CD4-positive, CD25-positive, alpha-beta regulatory T cell (primary cell): ENCODE data around the gene AEBP2. TPM values are rescaled to one million over a fixed set of nuclear protein-coding genes. Genes with fewer than 3 reads are reported as not detected.
"Not testable (repeated sequence)": the region's sequence is repeated elsewhere in the genome, so short reads cannot be mapped to it uniquely, and the experiment has no call there.

ENCODE experiments used
- ATAC-seq, 2 donors: fragments of 150-1000 bp; cut with Tn5 transposase; one replicate each; pipeline ENCODE4 v1.10.0; 2021; ENCODE audit warnings: low read depth in 2 of 2, moderate number of reproducible peaks in 2 of 2, moderate library complexity in 1 of 2
- DNase-seq, 3 donors: peaks; one replicate each; pipeline versions ENCODE4 v3.0.0 to v3.0.0-alpha.2; 2012 to 2022; ENCODE audit warnings: mixed read lengths in 1 of 3
- H3K27ac ChIP-seq: one replicate; pipeline ENCODE4 v1.7.0; 2013; ENCODE audit warnings: mild to moderate bottlenecking, low read length; ENCODE audit not compliant: insufficient read depth, poor library complexity, severe bottlenecking
- H3K27me3 ChIP-seq: one replicate; pipeline ENCODE4 v1.7.0; 2013; ENCODE audit warnings: low read length; ENCODE audit not compliant: control insufficient read depth, insufficient read depth
- H3K36me3 ChIP-seq: one replicate; pipeline ENCODE4 v1.7.0; 2013; ENCODE audit warnings: mild to moderate bottlenecking, low read length, moderate library complexity; ENCODE audit not compliant: control insufficient read depth, insufficient read depth
- H3K4me1 ChIP-seq: 2 replicates; pipeline ENCODE4 v1.7.0; 2013; ENCODE audit warnings: mild to moderate bottlenecking, low read length; ENCODE audit not compliant: insufficient read depth, control insufficient read depth, poor library complexity, severe bottlenecking
- H3K4me3 ChIP-seq: one replicate; pipeline ENCODE4 v1.7.0; 2013; ENCODE audit warnings: low read depth, mild to moderate bottlenecking, low read length, moderate library complexity
- H3K9me3 ChIP-seq, 2 experiments: 1 replicate in 1 of 2; 2 replicates in 1 of 2; pipeline ENCODE4 v1.7.0; 2013; ENCODE audit warnings: low read length in 2 of 2, mild to moderate bottlenecking in 1 of 2, moderate library complexity in 1 of 2; ENCODE audit not compliant: control insufficient read depth in 2 of 2
- H3K27ac Mint-ChIP-seq, 3 donors: one replicate each; pipeline ENCODE4 v1.8.0; 2020 to 2022; ENCODE audit warnings: mild to moderate bottlenecking in 3 of 3, mixed read lengths in 3 of 3, moderate library complexity in 2 of 3
- H3K27me3 Mint-ChIP-seq: one replicate; pipeline ENCODE4 v1.8.0; 2022; ENCODE audit warnings: mild to moderate bottlenecking, mixed read lengths
- H3K36me3 Mint-ChIP-seq: one replicate; pipeline ENCODE4 v1.8.0; 2020; ENCODE audit warnings: mixed read lengths
- H3K4me1 Mint-ChIP-seq, 4 donors: one replicate each; pipeline ENCODE4 v1.8.0; 2020 to 2022; ENCODE audit warnings: mixed read lengths in 4 of 4, mild to moderate bottlenecking in 1 of 4
- H3K4me3 Mint-ChIP-seq, 4 donors: one replicate each; pipeline ENCODE4 v1.8.0; 2020 to 2022; ENCODE audit warnings: mild to moderate bottlenecking in 4 of 4, mixed read lengths in 4 of 4, moderate library complexity in 3 of 4
- H3K9me3 Mint-ChIP-seq, 7 donors: one replicate each; pipeline ENCODE4 v1.8.0; 2020 to 2022; ENCODE audit warnings: mixed read lengths in 7 of 7, mild to moderate bottlenecking in 3 of 7, moderate library complexity in 2 of 7
- polyA plus RNA-seq, 4 donors: library from polyadenylated mRNA; unstranded; fragments of 300-500 nt; fragmentation: Illumina TruSeq; gene quantifications; one replicate each; pipeline ENCODE4 v1.2.3, GENCODE V29; 2021
- total RNA-seq: library from RNA; stranded (reverse); gene quantifications from one replicate; pipeline ENCODE4 v1.2.3, GENCODE V29; 2022

AEBP2 gene
- total and polyA plus RNA-seq, 5 donors from 2014 or later = 9.1 to 64.7 (median 11.6) TPM

DNA sequence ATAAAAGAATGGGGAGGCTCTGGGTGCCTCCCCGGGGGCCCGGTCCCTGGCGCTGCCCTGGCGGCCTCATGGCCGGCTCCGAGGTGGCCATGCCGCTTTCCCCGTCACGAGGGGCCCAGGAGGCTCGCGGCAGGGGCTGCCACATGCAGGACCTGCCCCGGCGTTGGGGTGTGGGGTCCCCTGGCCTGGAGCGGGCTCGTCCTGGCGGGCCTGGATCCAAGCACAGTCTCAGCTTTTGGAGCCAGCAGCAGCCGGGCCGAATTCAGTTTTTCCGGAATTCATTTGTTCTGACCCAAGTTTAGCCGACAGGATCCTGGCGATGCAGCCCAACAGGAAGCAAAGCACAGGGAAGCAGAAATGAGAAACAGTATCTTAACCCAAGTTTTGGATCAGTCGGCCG is 26.4 kb upstream of the AEBP2 start:
- Histone ChIP-seq H3K9me3 (no peaks in the 10 kb centered on the region), H3K4me3 (no peak overlapping the region), H3K36me3 (no peaks in the 10 kb centered on the region), H3K27me3 (no peaks in the 10 kb centered on the region), H3K4me1 (no peaks in the 10 kb centered on the region), H3K27ac (no peak overlapping the region)
- Mint-ChIP-seq H3K4me1 (no peaks in the 10 kb centered on the region), H3K4me3 (no peak overlapping the region), H3K27ac (no peak overlapping the region), H3K36me3 (no peaks in the 10 kb centered on the region), H3K9me3 (no peaks in the 10 kb centered on the region), H3K27me3 (peaks cover 12% of the 10 kb centered on the region)
- DNase-seq (no peak), ATAC-seq (no peak)

DNA sequence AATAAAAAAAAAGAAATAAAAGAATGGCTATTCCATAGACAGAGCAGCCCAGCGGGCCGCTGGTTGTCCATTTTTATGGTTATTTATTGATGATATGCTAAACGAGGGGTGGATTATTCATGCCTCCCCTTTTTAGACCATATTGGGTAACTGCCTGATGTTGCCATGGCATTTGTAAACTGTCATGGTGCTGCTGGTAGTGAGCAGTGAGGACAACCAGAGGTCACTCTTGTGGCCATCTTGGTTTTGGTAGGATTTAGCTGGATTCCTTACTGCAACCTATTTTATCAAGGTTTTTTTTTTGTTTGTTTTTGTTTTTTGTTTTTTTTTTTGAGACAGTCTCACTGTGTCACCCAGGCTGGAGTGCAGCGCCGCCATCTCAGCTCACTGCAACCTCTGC is 25.7 kb upstream of the AEBP2 start:
- not testable (repeated sequence) for H3K9me3 Mint-ChIP-seq, H3K36me3 ChIP-seq, H3K36me3 Mint-ChIP-seq, H3K4me1 ChIP-seq, H3K9me3 ChIP-seq, H3K27me3 ChIP-seq, H3K4me3 Mint-ChIP-seq, DNase-seq, H3K4me3 ChIP-seq, H3K4me1 Mint-ChIP-seq, H3K27ac Mint-ChIP-seq, ATAC-seq, H3K27ac ChIP-seq
- peaks cover 12% of the 10 kb centered on the region for H3K27me3 Mint-ChIP-seq

DNA sequence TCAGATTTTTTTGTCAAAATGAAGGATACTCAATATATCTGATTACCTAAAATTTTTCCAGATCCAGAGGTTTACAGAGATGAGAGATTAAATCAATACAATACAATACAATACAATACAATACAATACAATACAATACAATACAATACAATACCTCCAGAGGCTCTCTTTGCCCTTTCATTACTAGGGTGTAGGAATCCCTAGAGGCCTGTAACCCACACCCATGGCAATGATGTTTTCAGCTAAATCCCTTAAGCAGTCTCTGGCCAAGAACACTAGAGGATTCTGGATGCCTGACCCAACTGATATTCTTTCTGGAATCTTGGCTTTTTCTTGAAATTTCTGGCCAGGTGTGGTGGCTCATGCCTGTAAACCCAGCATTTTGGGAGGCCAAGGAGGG is 23.7 kb upstream of the AEBP2 start:
- no peaks in the 10 kb centered on the region for H3K27me3 ChIP-seq
- Mint-ChIP-seq H3K27me3 (peaks cover 7% of the 10 kb centered on the region), H3K4me3 (no peak overlapping the region), H3K27ac (no peak overlapping the region), H3K9me3 (no peaks in the 10 kb centered on the region), H3K4me1 (no peaks in the 10 kb centered on the region), H3K36me3 (no peaks in the 10 kb centered on the region)
- H3K36me3 ChIP-seq = no peaks in the 10 kb centered on the region
- no peaks in the 10 kb centered on the region for H3K4me1 ChIP-seq
- H3K4me3 ChIP-seq = no peak overlapping the region
- ATAC-seq (no peak), DNase-seq (no peak)
- no peaks in the 10 kb centered on the region for H3K9me3 ChIP-seq
- H3K27ac ChIP-seq = no peak overlapping the region

DNA sequence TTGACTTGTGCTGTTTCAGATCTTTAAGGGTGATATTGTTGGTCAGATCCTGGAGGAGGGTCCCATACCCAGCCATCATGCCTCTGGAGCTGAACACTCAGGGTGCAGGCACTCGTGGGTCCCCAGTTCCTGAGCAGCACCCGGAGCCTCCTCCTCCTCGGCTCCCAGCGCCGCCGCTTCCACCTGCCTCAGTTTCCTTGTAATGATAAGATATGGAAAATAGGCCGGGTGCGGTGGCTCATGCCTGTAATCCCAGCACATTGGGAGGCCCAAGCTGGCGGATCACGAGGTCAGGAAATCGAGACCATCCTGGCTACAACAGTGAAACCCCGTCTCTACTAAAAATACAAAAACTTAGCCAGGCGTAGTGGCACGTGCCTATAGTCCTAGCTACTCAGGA is 20.2 kb upstream of the AEBP2 start:
- H3K27ac Mint-ChIP-seq = peak overlapping the region in 1 of 3 donors; percentile 74
- DNase-seq (no peak), ATAC-seq (no peak)
- H3K9me3 Mint-ChIP-seq = peaks cover 0 to under 1% (median 0%) of the 10 kb centered on the region in 7 donors
- no peak overlapping the region for H3K4me3 ChIP-seq
- H3K27ac ChIP-seq = no peak overlapping the region
- no peaks in the 10 kb centered on the region for H3K4me1 ChIP-seq
- H3K27me3 Mint-ChIP-seq = no peaks in the 10 kb centered on the region
- H3K36me3 Mint-ChIP-seq = peaks cover 3% of the 10 kb centered on the region
- H3K4me1 Mint-ChIP-seq = no peaks in the 10 kb centered on the region
- no peaks in the 10 kb centered on the region for H3K27me3 ChIP-seq
- H3K4me3 Mint-ChIP-seq = no peak overlapping the region
- no peaks in the 10 kb centered on the region for H3K9me3 ChIP-seq
- no peaks in the 10 kb centered on the region for H3K36me3 ChIP-seq

DNA sequence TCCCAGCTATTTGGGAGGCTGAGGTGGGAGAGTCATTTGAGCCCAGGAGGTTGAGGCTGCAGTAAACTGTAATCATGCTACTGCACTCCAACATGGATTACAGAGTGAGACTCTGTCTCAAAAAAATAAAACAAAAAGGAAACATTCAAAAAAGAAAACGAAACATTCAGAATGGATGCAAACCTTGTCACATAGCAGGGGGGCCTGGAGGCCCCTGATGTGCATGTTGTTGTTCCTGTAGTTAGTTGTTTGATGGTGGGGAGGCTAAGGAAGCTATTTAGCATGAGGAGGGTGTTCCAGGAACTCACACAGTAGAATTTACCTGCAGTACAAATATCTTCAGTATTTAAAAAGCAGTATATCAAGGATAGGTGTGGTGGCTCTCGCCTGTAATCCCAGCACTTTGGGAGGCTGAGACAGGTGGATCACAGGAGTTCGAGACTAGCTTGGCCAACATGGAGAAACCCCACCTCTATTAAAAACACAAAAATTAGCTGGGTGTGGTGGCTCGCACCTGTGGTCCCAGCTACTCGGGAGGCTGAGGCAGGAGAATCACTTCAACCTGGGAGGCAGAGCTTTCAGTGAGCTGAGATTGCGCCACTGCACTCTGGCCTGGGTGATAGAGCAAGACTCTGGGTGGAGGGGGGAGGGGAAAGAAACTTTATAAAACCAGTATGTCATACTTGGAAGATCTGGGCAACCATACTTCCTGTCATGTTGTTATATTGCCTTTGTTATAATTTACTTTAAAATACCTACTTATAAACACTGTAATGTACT is 17.6 kb upstream of the AEBP2 start:
- Mint-ChIP-seq H3K4me3 (no peak overlapping the region), H3K27me3 (no peaks in the 10 kb centered on the region), H3K9me3 (peaks cover 0 to 2% (median 0%) of the 10 kb centered on the region in 7 donors), H3K27ac (no peak overlapping the region), H3K36me3 (peaks cover 4% of the 10 kb centered on the region), H3K4me1 (no peaks in the 10 kb centered on the region)
- Histone ChIP-seq H3K4me1 (no peaks in the 10 kb centered on the region), H3K9me3 (no peaks in the 10 kb centered on the region), H3K36me3 (no peaks in the 10 kb centered on the region), H3K27ac (no peak overlapping the region), H3K4me3 (no peak overlapping the region), H3K27me3 (no peaks in the 10 kb centered on the region)
- DNase-seq = peak in 1 of 3 donors; percentile 65
- no peak for ATAC-seq

DNA sequence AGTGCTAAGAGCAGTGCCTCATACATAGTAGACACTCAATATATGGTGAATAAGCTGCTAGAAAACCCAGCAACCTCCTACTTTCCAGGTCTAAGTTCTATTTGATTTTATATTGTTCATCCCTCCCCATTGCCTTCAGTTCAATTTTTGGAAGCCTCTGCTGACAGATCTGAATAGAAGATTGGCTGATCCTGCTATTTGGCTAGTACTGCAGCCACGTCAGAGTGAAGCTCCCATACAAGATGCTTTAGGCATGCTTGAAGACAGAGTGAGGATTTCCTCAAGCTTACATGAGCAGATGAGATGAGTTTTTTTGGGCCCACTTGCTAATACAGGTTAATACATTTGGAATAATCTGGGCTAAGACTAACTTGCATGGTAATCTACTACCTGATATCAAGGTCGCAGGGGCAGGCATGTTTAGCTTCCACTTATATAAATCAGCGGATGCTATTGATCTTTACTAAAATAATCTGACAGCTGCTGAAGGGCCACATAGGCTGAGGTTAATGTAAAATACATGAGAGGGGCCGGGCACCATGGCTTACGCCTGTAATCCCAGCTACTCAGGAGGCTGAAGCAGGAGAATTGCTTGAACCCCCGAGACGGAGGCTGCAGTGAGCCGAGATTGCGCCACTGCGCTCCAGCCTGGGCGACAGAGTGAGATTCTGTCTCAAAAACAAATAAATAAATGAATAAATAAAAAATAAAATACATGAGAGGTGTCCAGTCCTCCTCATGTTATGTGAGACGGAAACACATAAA is 15.9 kb upstream of the AEBP2 start:
- H3K9me3 Mint-ChIP-seq = peaks cover 0 to 2% (median 0%) of the 10 kb centered on the region in 7 donors
- Histone ChIP-seq H3K27ac (no peak overlapping the region), H3K36me3 (no peaks in the 10 kb centered on the region), H3K27me3 (no peaks in the 10 kb centered on the region), H3K9me3 (no peaks in the 10 kb centered on the region), H3K4me3 (no peak overlapping the region), H3K4me1 (no peaks in the 10 kb centered on the region)
- H3K36me3 Mint-ChIP-seq = peaks cover 4% of the 10 kb centered on the region
- DNase-seq (no peak), ATAC-seq (no peak)
- H3K27me3 Mint-ChIP-seq = no peaks in the 10 kb centered on the region
- H3K4me1 Mint-ChIP-seq = peaks cover 0 to 2% (median 0%) of the 10 kb centered on the region in 4 donors
- no peak overlapping the region for H3K4me3 Mint-ChIP-seq
- H3K27ac Mint-ChIP-seq = no peak overlapping the region

DNA sequence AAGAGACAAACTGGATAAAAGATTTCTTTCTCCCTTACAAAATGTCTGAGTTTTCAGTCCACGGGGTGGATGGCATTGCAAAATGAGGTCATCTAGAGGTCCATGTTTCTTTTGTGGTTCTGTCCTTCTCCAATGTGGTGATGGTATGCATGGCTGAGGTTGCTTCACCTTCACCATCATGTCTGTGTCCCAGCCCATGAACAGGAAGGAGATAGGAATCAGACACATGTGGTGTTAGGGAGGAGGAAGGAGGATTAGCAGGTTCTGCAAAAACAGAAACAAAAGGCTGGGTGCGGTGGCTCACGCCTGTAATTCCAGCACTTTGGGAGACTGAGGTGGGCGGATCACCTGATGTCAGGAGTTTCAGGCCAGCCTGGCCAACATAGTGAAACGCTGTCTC is 11.0 kb upstream of the AEBP2 start:
- Mint-ChIP-seq H3K4me3 (no peak overlapping the region), H3K27ac (no peak overlapping the region), H3K36me3 (peaks cover 4% of the 10 kb centered on the region), H3K9me3 (peaks cover 0 to 2% (median 2%) of the 10 kb centered on the region in 7 donors), H3K27me3 (no peaks in the 10 kb centered on the region), H3K4me1 (peaks cover 0 to 16% (median 8%) of the 10 kb centered on the region in 4 donors)
- ATAC-seq (no peak), DNase-seq (no peak)
- no peaks in the 10 kb centered on the region for H3K36me3 ChIP-seq
- no peaks in the 10 kb centered on the region for H3K4me1 ChIP-seq
- no peak overlapping the region for H3K4me3 ChIP-seq
- H3K27me3 ChIP-seq = no peaks in the 10 kb centered on the region
- no peaks in the 10 kb centered on the region for H3K9me3 ChIP-seq
- no peak overlapping the region for H3K27ac ChIP-seq
